HepG2 (cell line): ENCODE data around the gene CSNK2A2. TPM values are rescaled to one million over a fixed set of nuclear protein-coding genes. Genes with fewer than 3 reads are reported as not detected.

Source experiments
- ADNP ChIP-seq: sonication (generic); formaldehyde crosslinking; IDR thresholded peaks from 2 replicates; pipeline ENCODE4 v1.4.0; 2020; ENCODE audit warnings: missing genetic modification reagents
- ATRX ChIP-seq: sonication (generic); formaldehyde crosslinking; IDR thresholded peaks from 2 replicates; pipeline ENCODE4 v1.4.0; 2020; ENCODE audit warnings: missing genetic modification reagents, borderline replicate concordance
- GTF2F1 ChIP-seq: fragments of 150-350 bp; IDR thresholded peaks from 2 replicates; pipeline ENCODE4 v1.6.1; 2014; ENCODE audit warnings: low read length
- KAT7 ChIP-seq: IDR thresholded peaks from 2 replicates; pipeline ENCODE4 v1.6.1; 2018; ENCODE audit warnings: borderline replicate concordance, missing compliant biosample characterization
- KMT2A ChIP-seq: sonication (generic); formaldehyde crosslinking; IDR thresholded peaks from 2 replicates; pipeline ENCODE4 v1.4.0; 2020; ENCODE audit warnings: missing genetic modification reagents
- NONO ChIP-seq, 2 experiments: fragments of 450-650 bp in 1 of 2; sonication (generic) in 1 of 2; formaldehyde crosslinking in 1 of 2; IDR thresholded peaks in 1 of 2; conservative IDR thresholded peaks in 1 of 2; 2 replicates each; pipeline versions ENCODE4 v1.6.1 to v1.8.0; 2017 to 2022; ENCODE audit warnings: mild to moderate bottlenecking in 1 of 2, missing genetic modification reagents in 1 of 2, moderate library complexity in 1 of 2
- SALL2 ChIP-seq: sonication (generic); formaldehyde crosslinking; IDR thresholded peaks from 2 replicates; pipeline ENCODE4 v1.8.1; 2023; ENCODE audit warnings: mild to moderate bottlenecking, missing genetic modification reagents, inconsistent platforms
- SCMH1 ChIP-seq: sonication (generic); formaldehyde crosslinking; IDR thresholded peaks from 2 replicates; pipeline ENCODE4 v1.9.0; 2021; ENCODE audit warnings: missing genetic modification reagents, mild to moderate bottlenecking, borderline replicate concordance
- SRSF1 ChIP-seq: fragments of 200-400 bp; formaldehyde crosslinking; optimal IDR thresholded peaks from 2 replicates; pipeline ENCODE3; 2017; ENCODE audit warnings: mild to moderate bottlenecking, low read depth, low read length, moderate library complexity
- SRSF4 ChIP-seq: fragments of 200-400 bp; formaldehyde crosslinking; IDR thresholded peaks from one replicate; pipeline ENCODE4 v1.6.1; 2018; ENCODE audit warnings: mild to moderate bottlenecking, low read depth, low read length, moderate library complexity; ENCODE audit not compliant: poor library complexity, severe bottlenecking
- ZFP36L2 ChIP-seq: sonication (generic); formaldehyde crosslinking; IDR thresholded peaks from 2 replicates; pipeline ENCODE4 v1.4.0; 2020; ENCODE audit warnings: missing genetic modification reagents
- ZNF432 ChIP-seq: sonication (generic); formaldehyde crosslinking; IDR thresholded peaks from 2 replicates; pipeline ENCODE4 v1.5.0; 2020; ENCODE audit warnings: missing genetic modification reagents, mild to moderate bottlenecking, borderline replicate concordance
- ZNF7 ChIP-seq: IDR thresholded peaks from 2 replicates; pipeline ENCODE4 v1.6.1; 2016; ENCODE audit warnings: missing biosample characterization, missing genetic modification reagents
- ZNF891 ChIP-seq: sonication (generic); formaldehyde crosslinking; IDR thresholded peaks from 2 replicates; pipeline ENCODE4 v1.5.0; 2020; ENCODE audit warnings: mild to moderate bottlenecking, missing genetic modification reagents
- ZSCAN30 ChIP-seq: sonication (generic); formaldehyde crosslinking; IDR thresholded peaks from 2 replicates; pipeline ENCODE4 v1.5.0; 2020; ENCODE audit warnings: mild to moderate bottlenecking, missing genetic modification reagents
- polyA plus RNA-seq, 8 experiments: library from polyadenylated mRNA; depleted of rRNA in 3 of 8; stranded (reverse) in 7 of 8; unstranded in 1 of 8; fragments of >200 nt; fragmentation: Illumina TruSeq in 4 of 8; extraction: Trizol in 4 of 8; gene quantifications; 2 replicates each; pipeline versions ENCODE4 v1.2.1 to v1.2.3, GENCODE V29; 2011 to 2016; ENCODE audit warnings: low read depth in 4 of 8, missing spikeins in 1 of 8, mixed read lengths in 1 of 8; ENCODE audit not compliant: insufficient read depth in 1 of 8
- total RNA-seq, 5 experiments: library from RNA; depleted of rRNA; stranded (reverse); fragments of >200 nt; fragmentation: Illumina TruSeq; extraction: Trizol; gene quantifications; 2 replicates each; pipeline ENCODE4 v1.2.3, GENCODE V29; 2016; ENCODE audit warnings: low read depth in 1 of 5
- TF ChIP-seq, protein P1 (sequence below): sonication (generic); formaldehyde crosslinking; IDR thresholded peaks from 2 replicates; pipeline ENCODE4 v1.4.0; 2020; ENCODE audit warnings: missing genetic modification reagents
- TF ChIP-seq, protein P2 (sequence below): sonication (generic); formaldehyde crosslinking; IDR thresholded peaks from 2 replicates; pipeline ENCODE4 v1.5.0; 2020; ENCODE audit warnings: missing genetic modification reagents
- TF ChIP-seq, protein P3 (sequence below): sonication (generic); formaldehyde crosslinking; IDR thresholded peaks from 2 replicates; pipeline ENCODE4 v1.8.1; 2023; ENCODE audit warnings: mild to moderate bottlenecking, missing genetic modification reagents
- TF ChIP-seq, protein P4 (sequence below): IDR thresholded peaks from 2 replicates; pipeline ENCODE4 v1.6.1; 2016
- TF ChIP-seq, protein P5 (sequence below): IDR thresholded peaks from 2 replicates; pipeline ENCODE4 v1.6.1; 2016
- TF ChIP-seq, protein P6 (sequence below): sonication (generic); formaldehyde crosslinking; conservative IDR thresholded peaks from 2 replicates; pipeline ENCODE4 v1.4.0; 2020; ENCODE audit warnings: missing genetic modification reagents

Gene CSNK2A2
- total and polyA plus RNA-seq, 2 of the 13 experiments (the other 11 are each of a cell fraction or from before 2014, with no cell fraction given), result 46.4 to 56.9 TPM

DNA sequence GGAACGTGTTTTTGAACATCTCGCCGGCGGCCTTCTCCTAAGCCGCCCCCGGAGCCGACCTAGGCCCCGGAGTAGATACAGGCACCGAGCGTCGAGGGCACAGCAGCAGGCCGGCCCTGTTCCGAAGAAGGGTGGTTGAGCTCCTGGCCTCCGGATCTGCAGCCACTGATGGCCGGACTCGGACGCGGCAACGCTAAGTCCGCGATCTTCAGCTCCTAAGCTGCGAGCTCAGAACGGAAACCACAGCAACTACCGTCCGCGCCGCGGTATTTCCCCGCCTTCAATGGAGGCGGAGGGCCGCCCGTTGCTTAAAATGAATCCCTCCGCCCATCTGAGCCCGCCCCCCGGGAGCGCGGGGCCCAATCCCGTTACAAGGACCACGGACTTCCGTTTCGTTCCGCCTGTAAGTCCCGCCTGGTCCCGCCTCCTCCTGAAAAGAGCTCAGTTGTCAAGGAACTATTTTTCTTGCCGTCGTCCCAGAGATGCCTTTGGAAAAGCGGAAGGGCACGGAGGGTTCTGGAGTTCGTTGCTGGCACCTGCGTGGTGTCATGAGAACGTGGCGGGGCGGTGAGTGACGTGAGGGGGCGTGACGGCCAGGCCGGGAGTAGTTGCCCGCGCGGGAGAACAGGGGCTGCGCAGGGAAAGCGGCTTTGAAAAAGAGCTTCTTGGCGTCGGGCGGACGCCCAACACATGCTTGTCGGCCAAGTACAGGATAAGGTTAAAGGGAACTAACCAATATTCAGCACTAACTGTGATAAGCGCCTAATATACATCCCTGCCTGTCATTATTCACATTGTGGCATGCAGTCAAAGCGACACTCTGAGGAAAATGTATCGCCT is 68.6 kb downstream of the CSNK2A2 start, which contains the start of gene CFAP20 (continued):
- TF ChIP-seq, protein P1, sequence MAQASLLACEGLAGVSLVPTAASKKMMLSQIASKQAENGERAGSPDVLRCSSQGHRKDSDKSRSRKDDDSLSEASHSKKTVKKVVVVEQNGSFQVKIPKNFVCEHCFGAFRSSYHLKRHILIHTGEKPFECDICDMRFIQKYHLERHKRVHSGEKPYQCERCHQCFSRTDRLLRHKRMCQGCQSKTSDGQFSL (CRISPR knock-in tag), result peak; percentile 71
- TF ChIP-seq KAT7 (no peak), ZNF7 (CRISPR knock-in tag) (no peak), SCMH1 (CRISPR knock-in tag) (no peak), ZFP36L2 (no peak), GTF2F1 (no peak), ZSCAN30 (CRISPR knock-in tag) (peak; percentile 94), NONO (IDR thresholded peaks at IDR 0.05) (no peak), NONO (CRISPR knock-in tag; conservative IDR thresholded peaks at IDR 0.05) (peak; percentile 89), ZNF432 (CRISPR knock-in tag) (no peak), KMT2A (peak; percentile 95), SRSF1 (peak; percentile 49), SALL2 (CRISPR knock-in tag) (peak; percentile 95), ZNF891 (peak; percentile 93), SRSF4 (no peak), ADNP (no peak), ATRX (CRISPR knock-in tag) (no peak)
- TF ChIP-seq, protein P2, sequence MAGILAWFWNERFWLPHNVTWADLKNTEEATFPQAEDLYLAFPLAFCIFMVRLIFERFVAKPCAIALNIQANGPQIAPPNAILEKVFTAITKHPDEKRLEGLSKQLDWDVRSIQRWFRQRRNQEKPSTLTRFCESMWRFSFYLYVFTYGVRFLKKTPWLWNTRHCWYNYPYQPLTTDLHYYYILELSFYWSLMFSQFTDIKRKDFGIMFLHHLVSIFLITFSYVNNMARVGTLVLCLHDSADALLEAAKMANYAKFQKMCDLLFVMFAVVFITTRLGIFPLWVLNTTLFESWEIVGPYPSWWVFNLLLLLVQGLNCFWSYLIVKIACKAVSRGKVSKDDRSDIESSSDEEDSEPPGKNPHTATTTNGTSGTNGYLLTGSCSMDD, result no peak
- TF ChIP-seq, protein P3, sequence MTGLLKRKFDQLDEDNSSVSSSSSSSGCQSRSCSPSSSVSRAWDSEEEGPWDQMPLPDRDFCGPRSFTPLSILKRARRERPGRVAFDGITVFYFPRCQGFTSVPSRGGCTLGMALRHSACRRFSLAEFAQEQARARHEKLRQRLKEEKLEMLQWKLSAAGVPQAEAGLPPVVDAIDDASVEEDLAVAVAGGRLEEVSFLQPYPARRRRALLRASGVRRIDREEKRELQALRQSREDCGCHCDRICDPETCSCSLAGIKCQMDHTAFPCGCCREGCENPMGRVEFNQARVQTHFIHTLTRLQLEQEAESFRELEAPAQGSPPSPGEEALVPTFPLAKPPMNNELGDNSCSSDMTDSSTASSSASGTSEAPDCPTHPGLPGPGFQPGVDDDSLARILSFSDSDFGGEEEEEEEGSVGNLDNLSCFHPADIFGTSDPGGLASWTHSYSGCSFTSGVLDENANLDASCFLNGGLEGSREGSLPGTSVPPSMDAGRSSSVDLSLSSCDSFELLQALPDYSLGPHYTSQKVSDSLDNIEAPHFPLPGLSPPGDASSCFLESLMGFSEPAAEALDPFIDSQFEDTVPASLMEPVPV (CRISPR knock-in tag), result peak; percentile 82; the same call in 1 of the 2 replicates
- TF ChIP-seq, protein P4, sequence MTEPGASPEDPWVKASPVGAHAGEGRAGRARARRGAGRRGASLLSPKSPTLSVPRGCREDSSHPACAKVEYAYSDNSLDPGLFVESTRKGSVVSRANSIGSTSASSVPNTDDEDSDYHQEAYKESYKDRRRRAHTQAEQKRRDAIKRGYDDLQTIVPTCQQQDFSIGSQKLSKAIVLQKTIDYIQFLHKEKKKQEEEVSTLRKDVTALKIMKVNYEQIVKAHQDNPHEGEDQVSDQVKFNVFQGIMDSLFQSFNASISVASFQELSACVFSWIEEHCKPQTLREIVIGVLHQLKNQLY, result peak; percentile 62
- TF ChIP-seq, protein P5, sequence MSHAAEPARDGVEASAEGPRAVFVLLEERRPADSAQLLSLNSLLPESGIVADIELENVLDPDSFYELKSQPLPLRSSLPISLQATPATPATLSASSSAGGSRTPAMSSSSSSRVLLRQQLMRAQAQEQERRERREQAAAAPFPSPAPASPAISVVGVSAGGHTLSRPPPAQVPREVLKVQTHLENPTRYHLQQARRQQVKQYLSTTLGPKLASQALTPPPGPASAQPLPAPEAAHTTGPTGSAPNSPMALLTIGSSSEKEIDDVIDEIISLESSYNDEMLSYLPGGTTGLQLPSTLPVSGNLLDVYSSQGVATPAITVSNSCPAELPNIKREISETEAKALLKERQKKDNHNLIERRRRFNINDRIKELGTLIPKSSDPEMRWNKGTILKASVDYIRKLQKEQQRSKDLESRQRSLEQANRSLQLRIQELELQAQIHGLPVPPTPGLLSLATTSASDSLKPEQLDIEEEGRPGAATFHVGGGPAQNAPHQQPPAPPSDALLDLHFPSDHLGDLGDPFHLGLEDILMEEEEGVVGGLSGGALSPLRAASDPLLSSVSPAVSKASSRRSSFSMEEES, result peak; percentile 88
- TF ChIP-seq, protein P6, sequence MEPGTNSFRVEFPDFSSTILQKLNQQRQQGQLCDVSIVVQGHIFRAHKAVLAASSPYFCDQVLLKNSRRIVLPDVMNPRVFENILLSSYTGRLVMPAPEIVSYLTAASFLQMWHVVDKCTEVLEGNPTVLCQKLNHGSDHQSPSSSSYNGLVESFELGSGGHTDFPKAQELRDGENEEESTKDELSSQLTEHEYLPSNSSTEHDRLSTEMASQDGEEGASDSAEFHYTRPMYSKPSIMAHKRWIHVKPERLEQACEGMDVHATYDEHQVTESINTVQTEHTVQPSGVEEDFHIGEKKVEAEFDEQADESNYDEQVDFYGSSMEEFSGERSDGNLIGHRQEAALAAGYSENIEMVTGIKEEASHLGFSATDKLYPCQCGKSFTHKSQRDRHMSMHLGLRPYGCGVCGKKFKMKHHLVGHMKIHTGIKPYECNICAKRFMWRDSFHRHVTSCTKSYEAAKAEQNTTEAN (CRISPR knock-in tag), result no peak; the same call in 1 of the 2 replicates
